HG03135 (cell line): ENCODE results near the gene STAT5A.
A peak's percentile ranks its signal among the peaks of the same experiment; 100 is the strongest.
"Not testable (repeated sequence)": the region's sequence is repeated elsewhere in the genome, so short reads cannot be mapped to it uniquely, and the experiment has no call there.

Experiments used
- ATAC-seq: cut with Tn5 transposase; IDR thresholded peaks from one replicate; pipeline ENCODE4 v1.9.1; 2021; ENCODE audit warnings: mild to moderate bottlenecking, moderate library complexity; ENCODE audit not compliant: unreplicated experiment

The STAT5A gene

GRCh38 chr17:42283241-42284023 lies 4.9 kb upstream of the STAT5A start:
- ATAC-seq: no peak

GRCh38 chr17:42284024-42284369 lies 4.3 kb upstream of the STAT5A start:
- ATAC-seq: no peak

GRCh38 chr17:42284566-42284965 lies 3.7 kb upstream of the STAT5A start:
- no peak for ATAC-seq

GRCh38 chr17:42285346-42286050 lies 2.8 kb upstream of the STAT5A start:
- no peak for ATAC-seq

GRCh38 chr17:42286411-42287221 lies 1.7 kb upstream of the STAT5A start:
- ATAC-seq: no peak

- no peak for ATAC-seq
Observed at GRCh38 chr17:42287305-42287976, 857 bp upstream of the STAT5A start.

GRCh38 chr17:42288803-42289610 lies 709 bp downstream of the STAT5A start:
- peak; percentile 24 for ATAC-seq

GRCh38 chr17:42289611-42290181 lies 1.4 kb downstream of the STAT5A start:
- ATAC-seq: no peak

GRCh38 chr17:42290577-42290976 lies 2.3 kb downstream of the STAT5A start:
- ATAC-seq: no peak

- no peak for ATAC-seq
Observed at GRCh38 chr17:42291129-42291528, 2.8 kb downstream of the STAT5A start.

GRCh38 chr17:42294469-42295398 lies 6.4 kb downstream of the STAT5A start:
- ATAC-seq: no peak

- ATAC-seq: no peak
Observed at GRCh38 chr17:42296012-42296411, 7.7 kb downstream of the STAT5A start.

- not testable (repeated sequence) for ATAC-seq
Observed at GRCh38 chr17:42297775-42298174, 9.5 kb downstream of the STAT5A start.

- ATAC-seq: not testable (repeated sequence)
Observed at GRCh38 chr17:42299361-42299760, 11.1 kb downstream of the STAT5A start.

- ATAC-seq: not testable (repeated sequence)
Observed at GRCh38 chr17:42299913-42300312, 11.6 kb downstream of the STAT5A start.

GRCh38 chr17:42301022-42301421 lies 12.7 kb downstream of the STAT5A start:
- ATAC-seq: no peak

GRCh38 chr17:42303694-42304093 lies 15.4 kb downstream of the STAT5A start:
- ATAC-seq: no peak

- ATAC-seq: no peak
Observed at GRCh38 chr17:42304187-42305030, 16.1 kb downstream of the STAT5A start.
